ENCODE measurements around the gene PIH1D2.

GRCh38 chr11:112037527-112037926 lies 36.3 kb downstream of the PIH1D2 start:
- TF ChIP-seq CTCF (IDR thresholded peaks at IDR 0.05; ENCODE audit: extremely low read depth in 1 of 2, insufficient read depth in 1 of 2, low read depth in 1 of 2, low read length in 2 of 2) (no peak), POLR2AphosphoS5 (IDR thresholded peaks at IDR 0.05; ENCODE audit: insufficient read depth, low read depth, low read length) (no peak)

All from endothelial cell of umbilical vein (primary cell).